AML-193 (cell line): ENCODE measurements around the gene GSC2.

Source experiments
- DNase-seq, 2 experiments: peaks; one replicate each; lab custom pipeline; 2025; lab: John Stamatoyannopoulos, UW

Gene GSC2

GRCh38 chr22:19133561-19133960 is 16.5 kb downstream of the GSC2 start:
- no peak for DNase-seq

- DNase-seq, result no peak
Observed at GRCh38 chr22:19132693-19133400, 17.2 kb downstream of the GSC2 start.

DNA sequence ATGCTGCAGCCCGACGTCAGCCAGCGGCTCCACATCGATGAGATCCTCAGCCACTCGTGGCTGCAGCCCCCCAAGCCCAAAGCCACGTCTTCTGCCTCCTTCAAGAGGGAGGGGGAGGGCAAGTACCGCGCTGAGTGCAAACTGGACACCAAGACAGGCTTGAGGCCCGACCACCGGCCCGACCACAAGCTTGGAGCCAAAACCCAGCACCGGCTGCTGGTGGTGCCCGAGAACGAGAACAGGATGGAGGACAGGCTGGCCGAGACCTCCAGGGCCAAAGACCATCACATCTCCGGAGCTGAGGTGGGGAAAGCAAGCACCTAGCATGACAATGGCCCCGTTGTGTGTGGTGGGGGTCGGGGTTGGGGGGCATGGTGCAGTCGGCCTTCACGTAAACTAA is 17.9 kb downstream of the GSC2 start:
- no peak for DNase-seq

GRCh38 chr22:19131685-19132015 is 18.4 kb downstream of the GSC2 start:
- no peak for DNase-seq

DNA sequence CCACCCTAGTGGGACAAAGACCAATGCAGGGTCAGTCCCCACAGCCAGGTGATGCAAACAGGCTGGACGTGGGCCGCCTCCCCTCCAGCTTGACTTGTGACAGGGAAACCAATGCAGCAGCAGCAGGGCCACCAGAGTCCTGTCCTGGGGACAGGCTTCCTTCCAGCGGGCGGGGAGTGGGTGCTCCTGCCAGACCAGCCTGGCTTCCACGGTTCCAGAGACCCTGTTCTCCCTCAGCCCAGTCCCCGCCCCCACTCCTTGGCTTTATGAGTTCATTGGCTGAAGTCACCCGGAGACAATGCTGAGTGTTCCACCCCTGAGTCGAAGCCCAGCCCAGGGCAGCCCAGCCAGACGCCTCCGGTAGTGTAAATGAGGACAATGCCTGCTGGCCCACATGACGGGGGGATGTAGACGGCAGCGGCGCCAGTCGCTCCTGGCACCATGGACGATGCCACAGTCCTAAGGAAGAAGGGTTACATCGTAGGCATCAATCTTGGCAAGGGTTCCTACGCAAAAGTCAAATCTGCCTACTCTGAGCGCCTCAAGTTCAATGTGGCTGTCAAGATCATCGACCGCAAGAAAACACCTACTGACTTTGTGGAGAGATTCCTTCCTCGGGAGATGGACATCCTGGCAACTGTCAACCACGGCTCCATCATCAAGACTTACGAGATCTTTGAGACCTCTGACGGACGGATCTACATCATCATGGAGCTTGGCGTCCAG is 19.0 kb downstream of the GSC2 start, which contains the start of gene TSSK2:
TSSK2 (plus strand) TSS at position 350 of the 726 bp plus-strand sequence; CDS start at position 442, 92 bp downstream.
- no peak for DNase-seq

GRCh38 chr22:19129871-19130270 is 20.2 kb downstream of the GSC2 start:
- no peak for DNase-seq

DNA sequence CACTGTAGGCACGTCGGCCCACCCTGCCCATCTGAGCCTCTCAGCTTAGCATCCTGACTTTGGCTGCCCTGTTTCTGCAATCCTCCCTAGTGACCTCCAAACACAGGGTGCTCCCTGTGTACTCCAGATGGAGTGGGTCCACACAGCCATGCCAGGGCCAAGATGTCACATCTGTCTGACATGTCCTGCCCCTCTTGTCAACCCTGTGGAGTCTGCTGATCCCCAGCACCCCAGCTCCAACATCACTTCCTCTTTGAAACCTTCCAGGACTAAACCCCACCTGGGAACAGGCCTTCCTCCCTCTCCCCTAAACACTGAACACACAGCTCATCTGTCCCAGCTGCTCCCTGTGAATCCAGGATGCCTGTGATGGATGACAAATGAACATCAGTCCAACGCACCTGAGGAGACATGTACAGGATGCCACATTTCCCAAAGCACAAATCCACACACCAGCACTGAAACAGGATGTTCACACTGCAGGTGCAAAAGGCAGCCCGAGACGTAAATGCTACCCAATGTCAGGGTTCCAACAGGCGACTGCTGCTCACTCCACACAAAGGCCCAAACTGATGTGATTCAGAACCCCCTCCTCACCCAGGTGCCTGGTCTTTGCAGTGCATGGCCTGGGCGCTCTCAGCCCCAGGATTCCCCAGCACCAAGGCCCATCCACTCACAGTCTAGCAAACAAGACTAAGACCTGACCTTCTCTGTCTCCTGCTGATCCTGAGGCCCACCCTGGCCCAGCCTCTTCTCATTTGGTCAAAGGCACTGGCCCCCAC is 21.0 kb downstream of the GSC2 start:
- no peak for DNase-seq

GRCh38 chr22:19128009-19128401 is 22.1 kb downstream of the GSC2 start:
- DNase-seq, result no peak

DNA sequence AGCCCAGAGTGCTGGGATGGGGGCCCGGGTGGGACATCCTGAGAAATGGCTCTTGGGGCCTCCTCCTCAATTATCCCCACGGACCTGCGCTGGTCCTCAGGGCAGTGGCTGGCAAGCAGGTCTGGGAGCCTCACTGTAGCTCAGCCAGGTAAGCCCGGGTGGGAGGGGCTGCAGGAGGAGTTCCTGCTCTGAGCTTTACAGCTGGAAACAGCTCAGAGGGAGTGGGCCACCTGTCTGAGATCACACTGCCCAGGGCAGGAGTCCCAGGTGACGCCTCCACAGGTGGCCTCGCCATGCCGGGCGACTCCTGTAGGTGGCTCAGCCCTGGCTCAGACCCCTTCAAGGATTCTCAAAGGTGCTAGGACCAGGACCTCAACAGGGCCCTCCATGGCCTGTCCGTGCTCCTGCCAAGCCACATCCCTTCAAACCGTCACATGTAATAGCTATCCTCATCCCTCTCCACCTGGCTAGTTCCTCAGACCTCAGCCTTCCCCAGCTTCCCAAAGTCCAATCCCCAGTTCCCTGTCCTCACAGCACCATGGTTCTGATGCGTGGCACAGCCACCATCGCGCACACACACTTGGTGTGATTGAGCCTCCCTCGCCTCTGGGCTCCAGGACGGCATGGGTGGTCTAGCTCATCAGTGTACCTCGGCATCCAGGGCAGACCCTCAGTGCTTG is 22.6 kb downstream of the GSC2 start:
- DNase-seq, result no peak

- no peak for DNase-seq
Observed at GRCh38 chr22:19126309-19127273, 23.5 kb downstream of the GSC2 start.

- DNase-seq, result no peak
Observed at GRCh38 chr22:19125474-19126308, 24.4 kb downstream of the GSC2 start.

GRCh38 chr22:19125011-19125410 is 25.1 kb downstream of the GSC2 start:
- DNase-seq, result no peak

DNA sequence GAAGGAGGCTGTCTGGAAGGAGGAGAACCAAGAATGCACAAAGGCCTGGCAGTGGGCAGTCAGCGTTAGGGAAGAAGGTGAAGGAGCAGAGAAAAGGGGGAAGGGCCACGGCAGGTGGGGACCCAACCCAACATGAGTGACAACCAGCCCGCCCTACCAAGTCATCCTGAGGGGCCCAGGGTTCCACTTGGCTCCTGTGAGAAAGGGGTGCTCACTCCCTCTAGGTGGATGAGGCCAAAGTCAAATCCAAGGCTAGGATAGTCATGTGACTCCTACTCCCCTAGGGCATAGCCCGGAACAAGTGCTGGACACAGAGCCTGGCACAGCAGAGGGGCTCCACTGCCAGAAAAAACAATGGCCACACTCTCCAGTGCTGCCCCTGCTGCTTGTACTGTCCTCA is 25.7 kb downstream of the GSC2 start:
- DNase-seq, result no peak

DNA sequence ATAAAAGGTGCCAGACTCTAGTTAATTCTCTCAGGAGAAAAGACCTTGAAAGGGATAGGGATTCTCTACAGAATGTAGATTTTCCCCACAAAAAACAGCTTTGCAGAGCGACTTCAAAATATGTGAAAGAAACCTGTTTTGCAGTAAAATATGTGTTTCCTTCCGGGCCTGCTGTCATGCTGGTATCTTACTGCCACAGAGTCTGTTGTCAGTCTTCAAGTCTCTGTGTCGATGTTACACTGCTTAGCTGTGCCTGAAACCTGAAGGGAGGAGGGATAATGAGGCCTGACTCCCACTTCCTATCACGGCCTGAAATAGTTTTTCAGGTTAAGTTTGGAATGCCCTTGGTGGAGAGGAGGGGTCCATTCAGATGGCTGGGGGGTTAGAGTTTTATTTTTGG is 26.2 kb downstream of the GSC2 start:
- DNase-seq, result no peak

GRCh38 chr22:19122752-19123492 is 27.2 kb downstream of the GSC2 start:
- DNase-seq, result no peak

DNA sequence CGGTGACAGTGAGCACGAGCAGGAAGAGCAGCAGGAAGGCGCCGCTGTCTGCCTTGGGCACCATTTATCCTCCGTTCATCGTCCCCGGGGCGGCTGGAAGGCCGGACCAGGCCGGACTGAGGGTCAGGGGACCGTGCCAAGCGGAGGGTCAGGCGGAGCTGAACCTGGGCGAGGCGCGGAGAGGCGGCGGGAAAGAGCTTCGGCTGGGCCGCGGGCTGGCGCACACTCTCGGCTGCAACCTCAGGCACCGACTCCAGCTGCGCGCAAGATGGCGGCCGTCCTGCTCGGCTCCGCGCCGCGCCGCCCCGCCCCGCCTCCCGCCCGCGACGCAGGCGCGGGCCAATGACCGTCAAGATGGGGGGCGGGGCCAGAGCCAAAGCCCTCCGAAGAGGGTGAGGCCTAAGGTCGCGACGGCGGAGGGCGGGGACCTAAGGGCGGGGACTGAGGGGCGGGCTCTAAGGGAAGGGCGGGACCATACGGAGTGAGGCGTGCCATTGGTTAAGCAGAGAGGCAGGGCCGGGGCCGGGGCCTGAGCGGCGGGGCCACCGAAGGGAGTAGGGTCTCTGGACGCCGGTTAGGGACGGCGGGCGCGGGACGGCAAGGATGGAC is 27.8 kb downstream of the GSC2 start, which contains the start of gene DGCR2:
DGCR2 (minus strand) TSS at position 270 of the 609 bp plus-strand sequence; CDS start at position 64, 206 bp downstream.
- peak; percentile 88 to 91 for DNase-seq

- peak in 1 of 2 experiments; percentile 22 for DNase-seq
Observed at GRCh38 chr22:19121631-19122142, 28.4 kb downstream of the GSC2 start.

DNA sequence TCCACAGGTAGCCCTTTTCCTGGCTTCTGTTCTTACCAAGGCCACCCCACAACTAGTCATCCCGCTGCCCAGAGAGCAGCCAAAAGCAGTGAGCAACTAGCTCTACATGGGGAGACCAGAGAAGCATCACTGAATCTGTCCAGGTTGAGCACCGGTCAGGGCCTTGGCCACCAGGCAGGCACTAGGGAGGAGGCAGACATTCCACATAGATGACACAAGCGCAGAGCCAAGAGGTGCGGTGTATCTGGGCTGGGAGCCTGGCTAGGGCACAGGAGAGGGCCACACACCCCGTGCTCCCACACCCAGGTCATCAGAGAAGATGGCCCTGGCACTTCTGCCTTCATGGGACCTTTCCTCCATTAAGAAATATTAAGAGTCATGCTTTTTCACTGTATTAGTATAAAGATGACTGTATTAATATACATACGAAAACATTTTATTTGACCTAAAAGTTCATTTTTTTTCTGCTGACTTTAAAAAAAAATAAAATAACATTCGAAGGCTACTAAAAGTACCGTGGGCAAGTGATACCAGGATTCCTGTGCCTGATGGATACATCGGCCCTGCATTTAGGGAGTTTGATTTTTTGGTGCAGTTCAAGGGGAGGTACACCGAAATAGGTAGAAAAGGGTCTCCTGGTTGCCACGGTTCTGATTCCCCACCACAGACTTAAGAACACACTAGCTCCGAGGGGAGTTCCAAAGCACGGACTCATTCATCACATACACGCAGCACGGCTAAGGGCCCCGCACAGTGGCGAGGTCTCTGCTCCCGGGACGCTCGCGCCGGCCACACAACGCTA is 29.1 kb downstream of the GSC2 start:
- no peak for DNase-seq
